ENCODE measurements around the gene DDX49. TPM values are rescaled to one million over a fixed set of nuclear protein-coding genes. Genes with fewer than 3 reads are reported as not detected.
A peak's percentile ranks its signal among the peaks of the same experiment; 100 is the strongest.

The DDX49 gene
- total RNA-seq, 1 donor from 2014 or later, result 68.3 TPM

DNA sequence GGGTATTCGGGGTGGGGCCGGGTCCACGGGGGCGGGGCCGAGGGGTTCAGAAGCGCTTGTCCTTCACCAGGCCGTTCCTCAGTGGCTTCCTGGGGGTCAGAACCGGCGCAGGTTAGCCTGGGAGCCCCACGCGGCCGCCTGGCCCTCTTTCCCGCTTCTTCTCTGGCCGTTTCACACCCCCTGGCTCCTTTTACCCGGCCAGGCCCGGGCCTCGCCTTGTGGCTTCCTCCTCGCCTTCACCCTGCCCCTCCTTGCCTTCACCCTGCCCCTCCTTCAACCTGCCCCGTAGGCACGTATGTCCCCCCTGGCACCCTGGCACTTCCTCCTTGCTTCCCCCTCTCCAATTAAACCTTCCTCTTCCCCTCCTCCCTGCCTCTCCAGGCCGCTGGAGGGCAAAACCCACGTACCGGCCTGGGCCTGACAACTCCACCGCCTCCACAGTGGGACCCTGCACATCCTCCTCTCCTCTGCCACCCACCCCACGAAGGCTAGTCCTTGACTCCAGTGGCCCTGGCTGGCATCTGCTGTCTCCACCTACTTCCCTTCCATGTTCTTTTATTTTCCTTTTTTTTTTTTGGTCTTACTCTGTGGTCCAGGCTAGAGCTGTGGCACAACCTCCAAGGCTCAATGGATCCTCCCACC is 48.9 kb upstream of the DDX49 start:
- DNase-seq (ENCODE audit: low read depth) (no peak), FAIRE-seq (no peak)
- no peaks in the 10 kb centered on the region for H3K9me3 ChIP-seq (ENCODE audit: insufficient read depth, low read depth, low read length)
- no peak overlapping the region for H2AFZ ChIP-seq (ENCODE audit: low read depth, low read length)
- H3K4me1 Mint-ChIP-seq (ENCODE audit: low read depth, unreplicated experiment), result no peaks in the 10 kb centered on the region
- no peak overlapping the region for H3K9ac ChIP-seq (ENCODE audit: low read length)
- no peaks in the 10 kb centered on the region for H3K9me3 Mint-ChIP-seq (ENCODE audit: unreplicated experiment)
- H3K27me3 ChIP-seq (ENCODE audit: insufficient read depth, low read length), result no peaks in the 10 kb centered on the region
- H3K27ac ChIP-seq (ENCODE audit: low read depth, low read length), result no peak overlapping the region
- H3K4me2 ChIP-seq (ENCODE audit: low read length), result no peak overlapping the region
- H3K4me3 ChIP-seq (ENCODE audit: insufficient read depth, low read depth, low read length), result no peak overlapping the region
- TF ChIP-seq, protein P1, sequence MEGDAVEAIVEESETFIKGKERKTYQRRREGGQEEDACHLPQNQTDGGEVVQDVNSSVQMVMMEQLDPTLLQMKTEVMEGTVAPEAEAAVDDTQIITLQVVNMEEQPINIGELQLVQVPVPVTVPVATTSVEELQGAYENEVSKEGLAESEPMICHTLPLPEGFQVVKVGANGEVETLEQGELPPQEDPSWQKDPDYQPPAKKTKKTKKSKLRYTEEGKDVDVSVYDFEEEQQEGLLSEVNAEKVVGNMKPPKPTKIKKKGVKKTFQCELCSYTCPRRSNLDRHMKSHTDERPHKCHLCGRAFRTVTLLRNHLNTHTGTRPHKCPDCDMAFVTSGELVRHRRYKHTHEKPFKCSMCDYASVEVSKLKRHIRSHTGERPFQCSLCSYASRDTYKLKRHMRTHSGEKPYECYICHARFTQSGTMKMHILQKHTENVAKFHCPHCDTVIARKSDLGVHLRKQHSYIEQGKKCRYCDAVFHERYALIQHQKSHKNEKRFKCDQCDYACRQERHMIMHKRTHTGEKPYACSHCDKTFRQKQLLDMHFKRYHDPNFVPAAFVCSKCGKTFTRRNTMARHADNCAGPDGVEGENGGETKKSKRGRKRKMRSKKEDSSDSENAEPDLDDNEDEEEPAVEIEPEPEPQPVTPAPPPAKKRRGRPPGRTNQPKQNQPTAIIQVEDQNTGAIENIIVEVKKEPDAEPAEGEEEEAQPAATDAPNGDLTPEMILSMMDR (IDR thresholded peaks at IDR 0.05; ENCODE audit: insufficient read depth, low read depth, low read length), result no peak
- no peak for TF ChIP-seq EZH2 (IDR thresholded peaks at IDR 0.05; ENCODE audit: insufficient read depth, low read length)
- no peaks in the 10 kb centered on the region for H3K27me3 Mint-ChIP-seq (ENCODE audit: low read depth, unreplicated experiment)
- H3K36me3 ChIP-seq (ENCODE audit: insufficient read depth, low read length), result peaks cover 4% of the 10 kb centered on the region
- peak overlapping the region; percentile 53 for H3K27ac Mint-ChIP-seq (ENCODE audit: unreplicated experiment)
- no peaks in the 10 kb centered on the region for H3K4me1 ChIP-seq (ENCODE audit: insufficient read depth, low read length)
- peaks cover 52% of the 10 kb centered on the region for H4K20me1 ChIP-seq (ENCODE audit: insufficient read depth, low read length)
- H3K4me3 Mint-ChIP-seq (ENCODE audit: unreplicated experiment), result no peak overlapping the region
- peaks cover 16% of the 10 kb centered on the region for H3K36me3 Mint-ChIP-seq (ENCODE audit: low read depth, unreplicated experiment)
- no peaks in the 10 kb centered on the region for H3K79me2 ChIP-seq (ENCODE audit: insufficient read depth, low read length)

DNA sequence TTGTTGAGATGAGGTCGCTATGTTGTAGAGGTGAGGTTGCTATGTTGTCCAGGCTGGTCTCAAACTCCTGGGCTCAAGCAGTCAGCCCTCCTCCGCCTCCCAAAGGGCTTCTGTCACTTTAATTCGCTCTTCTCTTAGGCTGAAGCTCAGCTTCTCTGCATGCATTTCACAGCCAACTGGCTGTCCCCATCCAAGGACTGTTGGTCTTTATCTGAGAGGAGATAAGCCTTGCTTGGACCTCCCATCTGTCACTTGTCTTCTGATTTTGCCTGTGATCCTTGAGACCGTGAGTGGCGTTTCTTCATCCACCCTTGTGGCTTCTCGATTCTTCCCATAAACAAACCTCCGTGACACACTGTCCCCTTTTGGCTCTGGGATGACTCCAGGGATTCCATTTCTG is 48.0 kb upstream of the DDX49 start:
- H3K36me3 Mint-ChIP-seq (ENCODE audit: low read depth, unreplicated experiment), result peaks cover 21% of the 10 kb centered on the region
- DNase-seq (ENCODE audit: low read depth) (no peak), FAIRE-seq (no peak)
- H3K4me1 Mint-ChIP-seq (ENCODE audit: low read depth, unreplicated experiment), result no peaks in the 10 kb centered on the region
- H3K4me3 Mint-ChIP-seq (ENCODE audit: unreplicated experiment), result peak overlapping the region; percentile 54
- Histone ChIP-seq H4K20me1 (ENCODE audit: insufficient read depth, low read length) (peaks cover 44% of the 10 kb centered on the region), H3K27ac (ENCODE audit: low read depth, low read length) (no peak overlapping the region), H3K4me1 (ENCODE audit: insufficient read depth, low read length) (no peaks in the 10 kb centered on the region), H3K4me3 (ENCODE audit: insufficient read depth, low read depth, low read length) (no peak overlapping the region), H3K9me3 (ENCODE audit: insufficient read depth, low read depth, low read length) (no peaks in the 10 kb centered on the region), H3K9ac (ENCODE audit: low read length) (no peak overlapping the region), H3K4me2 (ENCODE audit: low read length) (no peak overlapping the region), H3K27me3 (ENCODE audit: insufficient read depth, low read length) (no peaks in the 10 kb centered on the region), H3K79me2 (ENCODE audit: insufficient read depth, low read length) (no peaks in the 10 kb centered on the region), H2AFZ (ENCODE audit: low read depth, low read length) (no peak overlapping the region), H3K36me3 (ENCODE audit: insufficient read depth, low read length) (peaks cover 4% of the 10 kb centered on the region)
- peaks cover under 1% of the 10 kb centered on the region for H3K9me3 Mint-ChIP-seq (ENCODE audit: unreplicated experiment)
- H3K27ac Mint-ChIP-seq (ENCODE audit: unreplicated experiment), result peak overlapping the region; percentile 45
- H3K27me3 Mint-ChIP-seq (ENCODE audit: low read depth, unreplicated experiment), result no peaks in the 10 kb centered on the region
- no peak for TF ChIP-seq EZH2 (IDR thresholded peaks at IDR 0.05; ENCODE audit: insufficient read depth, low read length)
- TF ChIP-seq, protein P1 (IDR thresholded peaks at IDR 0.05; ENCODE audit: insufficient read depth, low read depth, low read length), result no peak

DNA sequence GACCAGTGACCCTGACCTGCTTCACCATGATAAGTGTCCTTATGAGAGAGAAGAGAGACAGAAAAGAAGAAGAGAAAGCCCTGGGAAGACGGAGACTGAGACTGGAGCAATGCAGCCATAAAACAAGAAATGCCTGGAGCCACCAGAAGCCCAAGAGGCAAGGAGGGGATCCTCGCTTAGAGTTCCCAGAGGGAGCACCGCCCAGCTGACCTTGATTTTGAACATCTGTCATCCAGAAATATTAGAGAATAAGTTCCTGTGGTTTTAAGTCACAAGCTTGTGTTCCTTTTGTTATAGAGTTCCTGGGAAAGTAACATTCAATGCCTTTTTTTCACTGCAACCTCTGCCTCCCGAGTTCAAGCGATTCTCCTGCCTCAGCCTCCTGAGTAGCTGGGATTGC is 43.8 kb upstream of the DDX49 start:
- no peak overlapping the region for H2AFZ ChIP-seq (ENCODE audit: low read depth, low read length)
- H3K9me3 ChIP-seq (ENCODE audit: insufficient read depth, low read depth, low read length), result peaks cover 6% of the 10 kb centered on the region
- H3K79me2 ChIP-seq (ENCODE audit: insufficient read depth, low read length), result no peaks in the 10 kb centered on the region
- H3K36me3 ChIP-seq (ENCODE audit: insufficient read depth, low read length), result no peaks in the 10 kb centered on the region
- H3K27me3 Mint-ChIP-seq (ENCODE audit: low read depth, unreplicated experiment), result no peaks in the 10 kb centered on the region
- no peak overlapping the region for H3K4me3 ChIP-seq (ENCODE audit: insufficient read depth, low read depth, low read length)
- DNase-seq (ENCODE audit: low read depth) (no peak), FAIRE-seq (no peak)
- no peaks in the 10 kb centered on the region for H3K4me1 ChIP-seq (ENCODE audit: insufficient read depth, low read length)
- no peaks in the 10 kb centered on the region for H3K27me3 ChIP-seq (ENCODE audit: insufficient read depth, low read length)
- TF ChIP-seq, protein P1 (IDR thresholded peaks at IDR 0.05; ENCODE audit: insufficient read depth, low read depth, low read length), result no peak
- TF ChIP-seq EZH2 (IDR thresholded peaks at IDR 0.05; ENCODE audit: insufficient read depth, low read length), result no peak
- no peaks in the 10 kb centered on the region for H3K4me1 Mint-ChIP-seq (ENCODE audit: low read depth, unreplicated experiment)
- no peak overlapping the region for H3K27ac ChIP-seq (ENCODE audit: low read depth, low read length)
- H3K9ac ChIP-seq (ENCODE audit: low read length), result no peak overlapping the region
- H4K20me1 ChIP-seq (ENCODE audit: insufficient read depth, low read length), result peaks cover 16% of the 10 kb centered on the region
- H3K4me3 Mint-ChIP-seq (ENCODE audit: unreplicated experiment), result peak overlapping the region; percentile 21
- peaks cover 34% of the 10 kb centered on the region for H3K36me3 Mint-ChIP-seq (ENCODE audit: low read depth, unreplicated experiment)
- H3K9me3 Mint-ChIP-seq (ENCODE audit: unreplicated experiment), result peaks cover 12% of the 10 kb centered on the region
- no peak overlapping the region for H3K27ac Mint-ChIP-seq (ENCODE audit: unreplicated experiment)
- no peak overlapping the region for H3K4me2 ChIP-seq (ENCODE audit: low read length)
